HCT116 (cell line): ENCODE data around the gene DUSP28. TPM values are rescaled to one million over a fixed set of nuclear protein-coding genes. Genes with fewer than 3 reads are reported as not detected.

Source experiments
- ATAC-seq: fragments of 200-7000 bp; cut with Tn5 transposase; 2 replicates; pipeline ENCODE4 v1.9.1; 2020; ENCODE audit warnings: mild to moderate bottlenecking, moderate library complexity
- BruUV-seq: library from RNA; stranded (reverse); fragments of 400-500 nt; replicated peaks from 2 replicates; lab custom pipeline; 2021; lab: Mats Ljungman, UMichigan
- CTCF ChIA-PET: fragments of 300-600 bp; sonication (Branson Sonifier 250); formaldehyde crosslinking; loops from one replicate; lab custom pipeline; 2021; ENCODE audit warnings: antibody characterized with exemption; lab: Charles Lee
- POLR2A ChIA-PET: fragments of 300-600, 350-600 bp; sonication (Branson Sonifier 250); formaldehyde crosslinking; loops from one replicate; lab custom pipeline; 2021; ENCODE audit warnings: antibody characterized with exemption; lab: Charles Lee
- RAD21 ChIA-PET, 2 experiments: fragments of 300-600 bp; sonication (Branson Sonifier 250); formaldehyde crosslinking; loops; one replicate each; lab custom pipeline; 2023; ENCODE audit warnings: low total read pairs in 2 of 2; ENCODE audit not compliant: uncharacterized antibody in 2 of 2, unreplicated experiment in 2 of 2, low non-redundant PET in 1 of 2; lab: Charles Lee
- DNase-seq: peaks from one replicate; pipeline ENCODE4 v3.0.0-alpha.2; 2010; ENCODE audit warnings: low read depth, low spot score
- H2AFZ ChIP-seq: fragments of 200-600 bp; shearing (Covaris generic), sonication (generic); 2 replicates; pipeline ENCODE4 v1.6.1; 2017; ENCODE audit warnings: low read depth, mixed run types, mixed read lengths, antibody characterized with exemption, low read length; ENCODE audit not compliant: poor library complexity, severe bottlenecking
- H3K27ac ChIP-seq: 2 replicates; pipeline ENCODE4 v1.5.1; 2012; ENCODE audit warnings: low read depth, low read length
- H3K27me3 ChIP-seq: fragments of 200-600 bp; sonication (generic); 2 replicates; pipeline ENCODE4 v1.6.1; 2016; ENCODE audit warnings: mixed run types, low read length, mixed read lengths; ENCODE audit not compliant: insufficient read depth
- H3K36me3 ChIP-seq, 2 experiments: fragments of 200-500 bp in 1 of 2; fragments of 200-600 bp in 1 of 2; sonication (Bioruptor generic) in 1 of 2; sonication (generic) in 1 of 2; 2 replicates each; pipeline versions ENCODE4 v1.5.1 to v1.6.1; 2014 to 2016; ENCODE audit warnings: low read length in 2 of 2, inconsistent platforms in 1 of 2, mixed read lengths in 1 of 2, mixed run types in 1 of 2; ENCODE audit not compliant: insufficient read depth in 2 of 2, control insufficient read depth in 1 of 2
- H3K4me1 ChIP-seq, 2 experiments: fragments of 200-600 bp in 1 of 2; sonication (generic) in 1 of 2; 2 replicates each; pipeline versions ENCODE4 v1.5.1 to v1.6.1; 2012 to 2017; ENCODE audit warnings: low read length in 2 of 2, inconsistent platforms in 1 of 2, mild to moderate bottlenecking in 1 of 2, mixed read lengths in 1 of 2, mixed run types in 1 of 2, moderate library complexity in 1 of 2; ENCODE audit not compliant: insufficient read depth in 2 of 2, control insufficient read depth in 1 of 2
- H3K4me2 ChIP-seq: fragments of 200-600 bp; sonication (generic); 2 replicates; pipeline ENCODE4 v1.6.1; 2017; ENCODE audit warnings: mixed run types, low read length, mixed read lengths
- H3K4me3 ChIP-seq, 2 experiments: fragments of 200-600 bp in 1 of 2; sonication (generic) in 1 of 2; replicated peaks in 1 of 2; 2 replicates each; pipeline ENCODE4 v1.5.1; 2011 to 2016; ENCODE audit warnings: low read length in 2 of 2, control low read depth in 1 of 2, low read depth in 1 of 2, mild to moderate bottlenecking in 1 of 2, mixed read lengths in 1 of 2, mixed run types in 1 of 2
- H3K79me2 ChIP-seq: fragments of 200-600 bp; sonication (generic); 2 replicates; pipeline ENCODE4 v1.6.1; 2017; ENCODE audit warnings: mild to moderate bottlenecking, mixed run types, low read length, moderate library complexity, mixed read lengths; ENCODE audit not compliant: insufficient read depth
- H3K9ac ChIP-seq: fragments of 200-600 bp; sonication (generic); 2 replicates; pipeline ENCODE4 v1.6.1; 2016; ENCODE audit warnings: low read length, mixed read lengths
- H3K9me2 ChIP-seq: fragments of 200-600 bp; sonication (generic), shearing (Covaris generic); 2 replicates; pipeline ENCODE4 v1.6.1; 2017; ENCODE audit warnings: mixed run types, mild to moderate bottlenecking, moderate library complexity; ENCODE audit not compliant: insufficient read depth
- H3K9me3 ChIP-seq, 2 experiments: fragments of 200-500 bp in 1 of 2; fragments of 200-600 bp in 1 of 2; sonication (Bioruptor generic) in 1 of 2; sonication (generic) in 1 of 2; 2 replicates each; pipeline ENCODE4 v1.6.1; 2014 to 2017; ENCODE audit warnings: low read length in 2 of 2, mixed read lengths in 2 of 2, inconsistent platforms in 1 of 2, low read depth in 1 of 2, mild to moderate bottlenecking in 1 of 2, mixed run types in 1 of 2, moderate library complexity in 1 of 2; ENCODE audit not compliant: control insufficient read depth in 1 of 2, insufficient read depth in 1 of 2
- H4K20me1 ChIP-seq: fragments of 200-600 bp; sonication (generic), shearing (Covaris generic); 2 replicates; pipeline ENCODE4 v1.6.1; 2017; ENCODE audit warnings: mixed run types, mild to moderate bottlenecking, moderate library complexity; ENCODE audit not compliant: insufficient read depth
- CEBPB ChIP-seq: IDR thresholded peaks from 2 replicates; pipeline ENCODE4 v1.6.1; 2012; ENCODE audit warnings: low read depth
- ELF1 ChIP-seq: IDR thresholded peaks from 2 replicates; pipeline ENCODE4 v1.6.1; 2012; ENCODE audit warnings: low read depth, borderline replicate concordance
- EZH2 ChIP-seq: fragments of 200-600 bp; sonication (generic); IDR thresholded peaks from 2 replicates; pipeline ENCODE4 v1.6.1; 2017; ENCODE audit warnings: antibody characterized with exemption, mixed run types
- EZH2phosphoT487 ChIP-seq: fragments of 200-600 bp; IDR thresholded peaks from 2 replicates; pipeline ENCODE4 v1.6.1; 2018; ENCODE audit warnings: antibody characterized with exemption, borderline replicate concordance
- FOSL1 ChIP-seq: IDR thresholded peaks from 2 replicates; pipeline ENCODE4 v1.6.1; 2012; ENCODE audit warnings: low read depth
- POLR2AphosphoS5 ChIP-seq: IDR thresholded peaks from 2 replicates; pipeline ENCODE4 v1.6.1; 2011; ENCODE audit warnings: mild to moderate bottlenecking, low read depth, low read length, moderate library complexity
- SIN3A ChIP-seq: IDR thresholded peaks from 2 replicates; pipeline ENCODE4 v1.6.1; 2012; ENCODE audit warnings: low read depth
- SRF ChIP-seq: IDR thresholded peaks from 2 replicates; pipeline ENCODE4 v1.6.1; 2012; ENCODE audit warnings: low read depth
- ZNF274 ChIP-seq: fragments of 200-500 bp; sonication (Bioruptor generic); IDR thresholded peaks from 2 replicates; pipeline ENCODE4 v1.6.1; 2014; ENCODE audit warnings: mild to moderate bottlenecking, low read depth, low read length, inconsistent platforms
- intact Hi-C: fragments of 100-400 bp; cut with micrococcal nuclease; formaldehyde crosslinking; loops from 2 replicates; pipeline ENCODE4 v1.10.0; 2022
- total RNA-seq: library from RNA; stranded (reverse); gene quantifications from one replicate; pipeline ENCODE4 v1.2.1, GENCODE V29; 2021; ENCODE audit not compliant: unreplicated experiment
- TF ChIP-seq, protein P1 (sequence below): IDR thresholded peaks from 2 replicates; pipeline ENCODE4 v1.6.1; 2011; ENCODE audit warnings: mild to moderate bottlenecking, low read length, moderate library complexity; ENCODE audit not compliant: insufficient replicate concordance; ENCODE audit errors: extremely low read depth
- TF ChIP-seq, protein P2 (sequence below): IDR thresholded peaks from 2 replicates; pipeline ENCODE4 v1.6.1; 2012; ENCODE audit warnings: low read depth
- TF ChIP-seq, protein P3 (sequence below), 3 experiments: fragments of 200-600 bp in 1 of 3; sonication (generic) in 1 of 3; IDR thresholded peaks in 2 of 3; conservative IDR thresholded peaks in 1 of 3; 2 replicates each; pipeline ENCODE4 v1.5.1; 2012 to 2017; ENCODE audit warnings: low read depth in 2 of 3, low read length in 2 of 3, antibody characterized with exemption in 1 of 3, borderline replicate concordance in 1 of 3, control low read depth in 1 of 3, mild to moderate bottlenecking in 1 of 3, mixed read lengths in 1 of 3, mixed run types in 1 of 3, moderate library complexity in 1 of 3; ENCODE audit not compliant: insufficient read depth in 1 of 3

The DUSP28 gene
- total RNA-seq, 1 experiment from 2014 or later = 5.6 TPM

DNA sequence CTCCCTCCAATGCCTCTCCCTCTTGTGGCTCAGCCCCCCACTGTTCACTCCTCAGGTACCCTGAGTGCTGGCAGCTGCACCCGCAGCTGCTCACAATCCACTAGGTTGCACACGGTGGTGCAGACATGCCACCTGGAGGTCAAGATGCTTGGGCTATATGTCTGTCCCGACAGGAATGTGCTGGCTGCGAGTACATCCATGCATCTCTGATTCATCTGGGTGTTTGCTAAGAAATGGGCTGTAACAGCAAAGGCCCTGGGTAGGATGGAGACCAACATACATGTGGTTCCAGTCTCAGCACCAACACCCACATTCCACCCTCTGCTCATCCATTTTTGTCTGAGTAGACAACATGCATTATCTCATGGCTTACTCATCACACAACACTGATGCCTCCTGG lies 33.6 kb upstream of the DUSP28 start:
- H2AFZ ChIP-seq = no peak overlapping the region
- no peaks in the 10 kb centered on the region for H4K20me1 ChIP-seq
- H3K9me2 ChIP-seq = no peaks in the 10 kb centered on the region
- H3K4me2 ChIP-seq = no peak overlapping the region
- H3K27me3 ChIP-seq = no peaks in the 10 kb centered on the region
- peaks cover 24 to 33% of the 10 kb centered on the region in 2 experiments; a peak in 2 of 4 replicates for H3K9me3 ChIP-seq
- TF ChIP-seq, protein P1, sequence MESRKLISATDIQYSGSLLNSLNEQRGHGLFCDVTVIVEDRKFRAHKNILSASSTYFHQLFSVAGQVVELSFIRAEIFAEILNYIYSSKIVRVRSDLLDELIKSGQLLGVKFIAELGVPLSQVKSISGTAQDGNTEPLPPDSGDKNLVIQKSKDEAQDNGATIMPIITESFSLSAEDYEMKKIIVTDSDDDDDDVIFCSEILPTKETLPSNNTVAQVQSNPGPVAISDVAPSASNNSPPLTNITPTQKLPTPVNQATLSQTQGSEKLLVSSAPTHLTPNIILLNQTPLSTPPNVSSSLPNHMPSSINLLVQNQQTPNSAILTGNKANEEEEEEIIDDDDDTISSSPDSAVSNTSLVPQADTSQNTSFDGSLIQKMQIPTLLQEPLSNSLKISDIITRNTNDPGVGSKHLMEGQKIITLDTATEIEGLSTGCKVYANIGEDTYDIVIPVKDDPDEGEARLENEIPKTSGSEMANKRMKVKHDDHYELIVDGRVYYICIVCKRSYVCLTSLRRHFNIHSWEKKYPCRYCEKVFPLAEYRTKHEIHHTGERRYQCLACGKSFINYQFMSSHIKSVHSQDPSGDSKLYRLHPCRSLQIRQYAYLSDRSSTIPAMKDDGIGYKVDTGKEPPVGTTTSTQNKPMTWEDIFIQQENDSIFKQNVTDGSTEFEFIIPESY = no peak
- TF ChIP-seq SIN3A (no peak), POLR2AphosphoS5 (no peak), SRF (no peak), EZH2phosphoT487 (no peak), FOSL1 (no peak), EZH2 (no peak), ZNF274 (no peak), CEBPB (no peak), ELF1 (no peak)
- TF ChIP-seq, protein P2, sequence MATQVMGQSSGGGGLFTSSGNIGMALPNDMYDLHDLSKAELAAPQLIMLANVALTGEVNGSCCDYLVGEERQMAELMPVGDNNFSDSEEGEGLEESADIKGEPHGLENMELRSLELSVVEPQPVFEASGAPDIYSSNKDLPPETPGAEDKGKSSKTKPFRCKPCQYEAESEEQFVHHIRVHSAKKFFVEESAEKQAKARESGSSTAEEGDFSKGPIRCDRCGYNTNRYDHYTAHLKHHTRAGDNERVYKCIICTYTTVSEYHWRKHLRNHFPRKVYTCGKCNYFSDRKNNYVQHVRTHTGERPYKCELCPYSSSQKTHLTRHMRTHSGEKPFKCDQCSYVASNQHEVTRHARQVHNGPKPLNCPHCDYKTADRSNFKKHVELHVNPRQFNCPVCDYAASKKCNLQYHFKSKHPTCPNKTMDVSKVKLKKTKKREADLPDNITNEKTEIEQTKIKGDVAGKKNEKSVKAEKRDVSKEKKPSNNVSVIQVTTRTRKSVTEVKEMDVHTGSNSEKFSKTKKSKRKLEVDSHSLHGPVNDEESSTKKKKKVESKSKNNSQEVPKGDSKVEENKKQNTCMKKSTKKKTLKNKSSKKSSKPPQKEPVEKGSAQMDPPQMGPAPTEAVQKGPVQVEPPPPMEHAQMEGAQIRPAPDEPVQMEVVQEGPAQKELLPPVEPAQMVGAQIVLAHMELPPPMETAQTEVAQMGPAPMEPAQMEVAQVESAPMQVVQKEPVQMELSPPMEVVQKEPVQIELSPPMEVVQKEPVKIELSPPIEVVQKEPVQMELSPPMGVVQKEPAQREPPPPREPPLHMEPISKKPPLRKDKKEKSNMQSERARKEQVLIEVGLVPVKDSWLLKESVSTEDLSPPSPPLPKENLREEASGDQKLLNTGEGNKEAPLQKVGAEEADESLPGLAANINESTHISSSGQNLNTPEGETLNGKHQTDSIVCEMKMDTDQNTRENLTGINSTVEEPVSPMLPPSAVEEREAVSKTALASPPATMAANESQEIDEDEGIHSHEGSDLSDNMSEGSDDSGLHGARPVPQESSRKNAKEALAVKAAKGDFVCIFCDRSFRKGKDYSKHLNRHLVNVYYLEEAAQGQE = no peak
- TF ChIP-seq, protein P3, sequence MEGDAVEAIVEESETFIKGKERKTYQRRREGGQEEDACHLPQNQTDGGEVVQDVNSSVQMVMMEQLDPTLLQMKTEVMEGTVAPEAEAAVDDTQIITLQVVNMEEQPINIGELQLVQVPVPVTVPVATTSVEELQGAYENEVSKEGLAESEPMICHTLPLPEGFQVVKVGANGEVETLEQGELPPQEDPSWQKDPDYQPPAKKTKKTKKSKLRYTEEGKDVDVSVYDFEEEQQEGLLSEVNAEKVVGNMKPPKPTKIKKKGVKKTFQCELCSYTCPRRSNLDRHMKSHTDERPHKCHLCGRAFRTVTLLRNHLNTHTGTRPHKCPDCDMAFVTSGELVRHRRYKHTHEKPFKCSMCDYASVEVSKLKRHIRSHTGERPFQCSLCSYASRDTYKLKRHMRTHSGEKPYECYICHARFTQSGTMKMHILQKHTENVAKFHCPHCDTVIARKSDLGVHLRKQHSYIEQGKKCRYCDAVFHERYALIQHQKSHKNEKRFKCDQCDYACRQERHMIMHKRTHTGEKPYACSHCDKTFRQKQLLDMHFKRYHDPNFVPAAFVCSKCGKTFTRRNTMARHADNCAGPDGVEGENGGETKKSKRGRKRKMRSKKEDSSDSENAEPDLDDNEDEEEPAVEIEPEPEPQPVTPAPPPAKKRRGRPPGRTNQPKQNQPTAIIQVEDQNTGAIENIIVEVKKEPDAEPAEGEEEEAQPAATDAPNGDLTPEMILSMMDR (IDR thresholded peaks at IDR 0.05 in 2 of 3, conservative IDR thresholded peaks at IDR 0.05 in 1 of 3; ENCODE audit: borderline replicate concordance in 1 of 3, insufficient read depth in 1 of 3, low read depth in 2 of 3, low read length in 2 of 3) = no peak
- intact Hi-C loops = no loop called here
- ATAC-seq (no peak), DNase-seq (no peak)
- POLR2A ChIA-PET = no interaction called here
- no peaks in the 10 kb centered on the region; the same call in 1 of the 2 replicates for H3K79me2 ChIP-seq
- no peak overlapping the region for H3K4me3 ChIP-seq
- RAD21 ChIA-PET = no interaction called here
- peaks cover 0 to 45% of the 10 kb centered on the region in 2 experiments; a peak in 1 of 4 replicates for H3K36me3 ChIP-seq
- CTCF ChIA-PET = no interaction called here
- no TSS peak for BruUV-seq
- no peak overlapping the region for H3K9ac ChIP-seq
- no peaks in the 10 kb centered on the region for H3K4me1 ChIP-seq
- H3K27ac ChIP-seq = no peak overlapping the region
